ENCODE results near the gene OSBPL1A. TPM values are rescaled to one million over a fixed set of nuclear protein-coding genes. Genes with fewer than 3 reads are reported as not detected.

OSBPL1A gene
- total and polyA plus RNA-seq, 2 experiments from 2014 or later, result 23.1 to 33.3 TPM

- TF ChIP-seq CTCF (IDR thresholded peaks at IDR 0.05; ENCODE audit: low read depth, low read length), result no peak
- no peak overlapping the region for H3K4me3 ChIP-seq
- H3K27ac ChIP-seq, result no peak overlapping the region
- no peaks in the 10 kb centered on the region for H3K27me3 ChIP-seq
- no peaks in the 10 kb centered on the region for H3K4me1 ChIP-seq (ENCODE audit: low read depth)
- peak in 1 of 2 donors; percentile 31 for DNase-seq (ENCODE audit: low read depth in 1 of 2, low spot score in 1 of 2)
- no peaks in the 10 kb centered on the region for H3K36me3 ChIP-seq
- H3K9me3 ChIP-seq (ENCODE audit: low read depth), result no peaks in the 10 kb centered on the region
Observed at GRCh38 chr18:24208270-24209035, 189.2 kb downstream of the OSBPL1A start.

- no peak overlapping the region for H3K27ac ChIP-seq
- H3K4me1 ChIP-seq (ENCODE audit: low read depth), result no peaks in the 10 kb centered on the region
- no peaks in the 10 kb centered on the region for H3K9me3 ChIP-seq (ENCODE audit: low read depth)
- H3K27me3 ChIP-seq, result no peaks in the 10 kb centered on the region
- H3K36me3 ChIP-seq, result no peaks in the 10 kb centered on the region
- no peak overlapping the region for H3K4me3 ChIP-seq
- no peak for DNase-seq (ENCODE audit: low read depth in 1 of 2, low spot score in 1 of 2)
- no peak for TF ChIP-seq CTCF (IDR thresholded peaks at IDR 0.05; ENCODE audit: low read depth, low read length)
Observed at GRCh38 chr18:24204904-24205303, 192.7 kb downstream of the OSBPL1A start.

- Histone ChIP-seq H3K9me3 (ENCODE audit: low read depth) (no peaks in the 10 kb centered on the region), H3K36me3 (no peaks in the 10 kb centered on the region), H3K27ac (no peak overlapping the region), H3K4me3 (no peak overlapping the region), H3K27me3 (no peaks in the 10 kb centered on the region), H3K4me1 (ENCODE audit: low read depth) (no peaks in the 10 kb centered on the region)
- no peak for DNase-seq (ENCODE audit: low read depth in 1 of 2, low spot score in 1 of 2)
- TF ChIP-seq CTCF (IDR thresholded peaks at IDR 0.05; ENCODE audit: low read depth, low read length), result no peak
Observed at GRCh38 chr18:24201699-24202687, 195.6 kb downstream of the OSBPL1A start.

GRCh38 chr18:24200494-24201290, 196.9 kb downstream of the OSBPL1A start:
- TF ChIP-seq CTCF (IDR thresholded peaks at IDR 0.05; ENCODE audit: low read depth, low read length), result no peak
- Histone ChIP-seq H3K36me3 (no peaks in the 10 kb centered on the region), H3K27ac (no peak overlapping the region), H3K9me3 (ENCODE audit: low read depth) (no peaks in the 10 kb centered on the region), H3K4me1 (ENCODE audit: low read depth) (no peaks in the 10 kb centered on the region), H3K4me3 (no peak overlapping the region), H3K27me3 (no peaks in the 10 kb centered on the region)
- DNase-seq (ENCODE audit: low read depth in 1 of 2, low spot score in 1 of 2), result no peak

- Histone ChIP-seq H3K9me3 (ENCODE audit: low read depth) (no peaks in the 10 kb centered on the region), H3K27ac (no peak overlapping the region), H3K36me3 (no peaks in the 10 kb centered on the region), H3K27me3 (no peaks in the 10 kb centered on the region), H3K4me1 (ENCODE audit: low read depth) (no peaks in the 10 kb centered on the region), H3K4me3 (no peak overlapping the region)
- no peak for DNase-seq (ENCODE audit: low read depth in 1 of 2, low spot score in 1 of 2)
- TF ChIP-seq CTCF (IDR thresholded peaks at IDR 0.05; ENCODE audit: low read depth, low read length), result no peak
Observed at GRCh38 chr18:24199372-24199962, 198.2 kb downstream of the OSBPL1A start.
